Parathyroid adenoma (tissue), 2 donors: ENCODE measurements around the gene HSD17B14.

Experiments
- H2AFZ ChIP-seq: fragments of 300-600 bp; sonication (generic); one replicate; pipeline ENCODE4 v1.7.0; 2017; ENCODE audit warnings: antibody characterized with exemption, mild to moderate bottlenecking
- H3K27ac ChIP-seq: fragments of 300-600 bp; sonication (generic); one replicate; pipeline ENCODE4 v1.7.0; 2017
- H3K27me3 ChIP-seq: fragments of 300-600 bp; sonication (generic); one replicate; pipeline ENCODE4 v1.7.0; 2017; ENCODE audit warnings: low read length; ENCODE audit not compliant: control insufficient read depth, insufficient read depth
- H3K36me3 ChIP-seq: fragments of 300-600 bp; sonication (generic); one replicate; pipeline ENCODE4 v1.7.0; 2017; ENCODE audit warnings: low read length; ENCODE audit not compliant: control insufficient read depth, insufficient read depth
- H3K4me1 ChIP-seq: fragments of 300-600 bp; sonication (generic); one replicate; pipeline ENCODE4 v1.7.0; 2017; ENCODE audit warnings: control low read depth
- H3K4me2 ChIP-seq: fragments of 300-600 bp; sonication (generic); one replicate; pipeline ENCODE4 v1.7.0; 2017; ENCODE audit warnings: low read length
- H3K4me3 ChIP-seq: fragments of 300-600 bp; sonication (generic); one replicate; pipeline ENCODE4 v1.7.0; 2017; ENCODE audit warnings: low read depth, low read length
- H3K79me2 ChIP-seq: fragments of 300-600 bp; sonication (generic); one replicate; pipeline ENCODE4 v1.7.0; 2017; ENCODE audit warnings: control low read depth
- H3K9ac ChIP-seq: fragments of 300-600 bp; sonication (generic); one replicate; pipeline ENCODE4 v1.7.0; 2017; ENCODE audit warnings: mild to moderate bottlenecking
- H3K9me3 ChIP-seq: fragments of 300-600 bp; sonication (generic); one replicate; pipeline ENCODE4 v1.7.0; 2017; ENCODE audit warnings: low read length; ENCODE audit not compliant: control insufficient read depth
- CTCF ChIP-seq: fragments of 300-600 bp; sonication (generic); IDR thresholded peaks from one replicate; pipeline ENCODE4 v1.7.0; 2017; ENCODE audit warnings: antibody characterized with exemption, mild to moderate bottlenecking
- donor health status: primary hyperparathyroidism.

The HSD17B14 gene

GRCh38 chr19:48870048-48870447, 33.8 kb upstream of the HSD17B14 start:
- no peaks in the 10 kb centered on the region for H3K27me3 ChIP-seq
- no peaks in the 10 kb centered on the region for H3K36me3 ChIP-seq
- no peak overlapping the region for H3K4me2 ChIP-seq
- no peaks in the 10 kb centered on the region for H3K9me3 ChIP-seq
- H3K4me1 ChIP-seq: peaks cover 21% of the 10 kb centered on the region
- H2AFZ ChIP-seq: no peak overlapping the region
- H3K4me3 ChIP-seq: no peak overlapping the region
- TF ChIP-seq CTCF: no peak
- H3K79me2 ChIP-seq: peaks cover 9% of the 10 kb centered on the region
- no peak overlapping the region for H3K9ac ChIP-seq
- no peak overlapping the region for H3K27ac ChIP-seq

GRCh38 chr19:48868114-48868886, 32.0 kb upstream of the HSD17B14 start, which contains the start of gene PLEKHA4:
Gene PLEKHA4 (minus strand): TSS chr19:48868617. CDS start chr19:48867620, 997 bp downstream.
- Histone ChIP-seq H3K27ac (peak within 1 kb of the TSS; percentile 81), H3K79me2 (peaks cover 2% of the 10 kb centered on the region), H3K27me3 (no peaks in the 10 kb centered on the region), H3K4me1 (peaks cover 11% of the 10 kb centered on the region), H3K4me3 (no peak within 1 kb of the TSS), H3K9me3 (no peaks in the 10 kb centered on the region), H3K9ac (peak within 1 kb of the TSS; percentile 13), H3K36me3 (no peaks in the 10 kb centered on the region), H2AFZ (peak within 1 kb of the TSS; percentile 99), H3K4me2 (peak within 1 kb of the TSS; percentile 42)
- no peak for TF ChIP-seq CTCF

- H3K4me3 ChIP-seq: no peak overlapping the region
- no peak overlapping the region for H3K9ac ChIP-seq
- no peak for TF ChIP-seq CTCF
- H3K9me3 ChIP-seq: no peaks in the 10 kb centered on the region
- H3K36me3 ChIP-seq: no peaks in the 10 kb centered on the region
- H3K4me2 ChIP-seq: no peak overlapping the region
- H2AFZ ChIP-seq: peak overlapping the region; percentile 99
- no peaks in the 10 kb centered on the region for H3K79me2 ChIP-seq
- H3K27ac ChIP-seq: peak overlapping the region; percentile 81
- peaks cover 8% of the 10 kb centered on the region for H3K4me1 ChIP-seq
- H3K27me3 ChIP-seq: no peaks in the 10 kb centered on the region
These were observed 31.4 kb upstream of the HSD17B14 start for GRCh38 chr19:48867746-48868113.

GRCh38 chr19:48867123-48867745, 30.9 kb upstream of the HSD17B14 start:
- no peak overlapping the region for H3K27ac ChIP-seq
- H3K4me2 ChIP-seq: no peak overlapping the region
- H3K9ac ChIP-seq: no peak overlapping the region
- TF ChIP-seq CTCF: no peak
- H3K27me3 ChIP-seq: no peaks in the 10 kb centered on the region
- no peak overlapping the region for H3K4me3 ChIP-seq
- H2AFZ ChIP-seq: peak overlapping the region; percentile 99
- peaks cover 8% of the 10 kb centered on the region for H3K4me1 ChIP-seq
- H3K9me3 ChIP-seq: no peaks in the 10 kb centered on the region
- H3K79me2 ChIP-seq: no peaks in the 10 kb centered on the region
- no peaks in the 10 kb centered on the region for H3K36me3 ChIP-seq
